HG03103 (cell line): ENCODE results near the gene SLAMF6.

Experiments
- ATAC-seq: cut with Tn5 transposase; IDR thresholded peaks from one replicate; pipeline ENCODE4 v1.9.1; 2021; ENCODE audit warnings: low read depth; ENCODE audit not compliant: unreplicated experiment

Gene SLAMF6

GRCh38 chr1:160474392-160475242, 48.4 kb downstream of the SLAMF6 start:
- ATAC-seq = no peak

DNA sequence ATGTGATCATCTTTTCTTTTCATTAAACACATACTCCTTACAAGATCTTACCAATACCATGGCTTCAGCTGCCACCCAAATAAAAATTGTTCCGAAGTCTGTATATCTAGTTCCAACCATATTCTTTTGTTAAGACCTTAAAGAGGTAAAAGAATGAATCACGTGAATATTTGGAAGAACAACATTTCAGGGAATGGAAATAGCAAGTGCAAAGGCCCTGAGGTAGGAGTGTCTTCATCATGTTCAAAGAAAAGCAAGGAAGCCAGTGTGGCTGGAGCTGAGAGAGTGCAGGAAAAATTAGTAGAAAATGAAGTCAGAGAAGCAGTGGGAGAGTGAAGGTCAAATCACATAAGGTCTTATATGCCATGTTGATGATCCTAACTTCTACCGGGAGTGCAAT, 50.9 kb downstream of the SLAMF6 start:
- no peak for ATAC-seq

GRCh38 chr1:160471253-160471652, 51.8 kb downstream of the SLAMF6 start:
- ATAC-seq = no peak

GRCh38 chr1:160467576-160467975, 55.5 kb downstream of the SLAMF6 start:
- no peak for ATAC-seq

DNA sequence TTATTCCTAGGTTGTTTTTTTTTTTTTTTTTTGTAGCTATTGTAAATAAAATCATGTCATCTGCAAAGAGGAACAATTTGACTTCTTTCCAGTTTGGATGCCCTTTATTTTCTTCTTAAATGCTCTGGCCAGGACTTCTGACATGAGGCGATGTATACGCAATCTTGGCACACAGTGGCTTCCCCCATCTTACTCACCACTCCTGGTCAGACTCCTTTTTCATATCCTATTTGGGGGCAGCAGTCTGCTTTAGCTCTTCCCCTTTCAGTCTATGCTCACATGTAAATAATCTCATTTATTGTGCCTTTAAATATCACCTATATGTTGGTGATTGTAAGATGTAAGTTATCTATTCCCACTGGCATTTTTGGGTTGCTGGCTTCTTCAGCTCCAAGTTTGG, 56.1 kb downstream of the SLAMF6 start:
- ATAC-seq = no peak

GRCh38 chr1:160465123-160465522, 57.9 kb downstream of the SLAMF6 start:
- no peak for ATAC-seq

DNA sequence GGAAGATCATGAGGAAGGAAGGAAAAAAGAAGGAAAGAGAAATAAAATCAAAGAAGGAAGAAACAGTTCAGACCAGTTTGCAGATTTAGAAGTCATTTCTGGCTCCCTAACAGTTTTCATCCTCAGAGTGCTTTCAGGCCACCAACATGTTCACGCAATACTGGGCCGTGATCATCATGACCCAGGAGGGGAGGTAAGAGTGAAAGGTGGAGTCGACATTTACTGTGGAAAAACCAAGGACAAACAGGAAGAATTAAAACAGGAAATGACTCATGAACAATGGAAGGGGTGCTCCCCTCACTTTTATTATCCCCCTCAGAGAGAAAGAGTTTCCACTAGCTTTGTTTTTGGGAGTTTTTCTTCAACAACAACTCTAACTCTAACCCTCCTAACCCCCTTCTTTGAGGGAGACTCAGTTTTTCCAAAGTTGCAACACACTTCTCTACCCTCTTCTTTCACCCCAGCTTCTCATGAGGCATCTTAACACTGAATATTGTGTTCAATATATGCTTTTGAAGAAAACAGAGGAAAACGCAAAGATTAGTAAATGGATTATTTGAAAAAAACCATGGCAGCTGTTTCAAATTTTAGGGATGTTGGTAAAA, 62.3 kb downstream of the SLAMF6 start:
- ATAC-seq = no peak

- ATAC-seq = no peak
These were observed 62.8 kb downstream of the SLAMF6 start for GRCh38 chr1:160460214-160460642.

DNA sequence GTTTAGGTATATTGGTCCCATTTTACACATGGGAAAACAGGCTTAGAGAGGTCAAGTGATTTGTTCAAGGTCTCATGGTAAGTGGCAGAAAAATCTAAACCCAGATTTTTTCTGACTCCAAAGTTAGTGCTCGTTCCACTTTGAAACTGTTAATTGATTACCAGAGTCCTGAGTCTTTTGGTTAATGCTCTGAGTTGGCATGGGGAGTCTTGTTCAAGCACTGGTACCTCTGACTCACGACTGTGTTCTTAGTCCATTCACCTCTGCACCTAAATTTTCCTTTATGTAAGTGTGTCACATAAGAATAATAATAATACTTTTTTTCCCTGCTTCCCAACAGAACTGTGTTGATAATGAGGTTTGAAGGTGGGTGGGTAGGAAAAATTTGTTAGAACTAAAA, 63.4 kb downstream of the SLAMF6 start:
- no peak for ATAC-seq

GRCh38 chr1:160459056-160459455, 64.0 kb downstream of the SLAMF6 start:
- ATAC-seq = no peak

GRCh38 chr1:160455153-160455517, 67.9 kb downstream of the SLAMF6 start:
- ATAC-seq = no peak

DNA sequence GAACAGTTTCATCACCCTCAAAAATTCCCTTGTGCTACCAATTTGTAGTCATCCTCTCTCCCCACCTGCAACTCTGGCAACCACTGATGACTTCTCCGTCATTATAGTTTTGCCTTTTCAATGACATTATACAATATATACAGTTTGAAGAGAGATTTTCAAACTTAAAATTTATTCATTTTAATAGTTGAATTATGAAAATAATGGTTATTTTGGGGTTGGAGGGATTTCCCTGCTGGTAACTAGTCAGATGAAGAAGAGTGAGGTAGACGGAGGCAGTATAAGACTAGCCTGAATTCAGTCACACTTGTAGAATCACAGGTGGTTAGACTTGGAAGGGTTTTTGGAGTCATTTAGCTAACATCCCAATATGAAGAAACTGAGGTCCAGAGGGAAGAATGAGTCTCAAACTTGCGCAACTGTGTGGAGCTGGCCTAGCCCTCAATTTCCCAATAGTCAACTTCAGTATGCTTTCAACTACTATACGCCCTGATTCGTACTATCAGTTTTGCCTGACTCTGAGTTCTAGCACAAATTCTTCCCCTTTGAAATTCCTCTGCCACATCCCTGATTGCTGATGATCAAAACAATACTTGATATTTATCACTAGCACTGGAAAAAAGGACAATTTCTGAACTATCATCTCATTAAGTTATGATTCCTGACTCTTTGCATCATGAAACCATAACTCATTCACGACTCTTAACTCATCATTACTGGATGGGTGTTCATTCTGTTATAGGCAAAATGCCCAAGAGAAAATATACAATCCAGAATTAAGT, 68.5 kb downstream of the SLAMF6 start:
- no peak for ATAC-seq

DNA sequence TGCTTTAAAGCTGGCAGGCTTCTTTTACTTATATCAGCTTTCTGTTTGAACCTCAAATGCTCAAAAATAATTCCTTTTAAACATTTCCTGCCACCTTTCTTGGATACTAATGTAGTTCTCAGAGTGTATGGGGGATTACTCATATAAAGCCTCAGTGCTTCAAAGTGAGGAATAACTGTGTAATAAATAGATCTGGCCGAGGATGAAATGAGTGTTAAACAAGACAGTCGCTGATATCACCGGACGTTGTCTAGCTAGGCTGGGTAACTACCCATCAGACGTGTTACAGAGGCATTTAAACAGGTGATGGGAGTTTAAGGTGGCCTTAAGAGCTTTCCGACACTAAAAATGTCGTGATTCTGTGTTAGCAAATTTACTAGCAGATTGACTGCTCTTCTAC, 69.6 kb downstream of the SLAMF6 start:
- ATAC-seq = peak; percentile 42

- ATAC-seq = no peak
These were observed 71.2 kb downstream of the SLAMF6 start for GRCh38 chr1:160451859-160452232.

GRCh38 chr1:160451119-160451858, 71.8 kb downstream of the SLAMF6 start:
- ATAC-seq = no peak

DNA sequence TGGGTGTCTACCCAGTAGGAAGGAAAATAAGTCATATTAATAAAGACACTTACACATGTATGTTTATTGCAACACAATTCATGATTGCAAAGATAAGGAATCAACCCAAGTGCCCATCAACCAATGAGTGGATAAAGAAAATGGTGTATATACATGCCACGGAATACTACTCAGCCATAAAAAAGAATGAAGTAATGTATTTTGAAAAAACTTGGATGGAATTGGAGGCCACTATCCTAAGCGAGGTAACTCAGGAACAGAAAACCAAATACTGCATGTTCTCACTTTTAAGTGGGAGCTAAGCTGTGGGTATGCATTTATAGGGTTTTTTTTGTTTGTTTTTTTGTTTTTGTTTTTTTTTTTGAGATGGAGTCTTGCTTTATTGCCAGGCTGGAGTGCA, 73.6 kb downstream of the SLAMF6 start:
- ATAC-seq = no peak

- no peak for ATAC-seq
These were observed 76.0 kb downstream of the SLAMF6 start for GRCh38 chr1:160446945-160447600.

DNA sequence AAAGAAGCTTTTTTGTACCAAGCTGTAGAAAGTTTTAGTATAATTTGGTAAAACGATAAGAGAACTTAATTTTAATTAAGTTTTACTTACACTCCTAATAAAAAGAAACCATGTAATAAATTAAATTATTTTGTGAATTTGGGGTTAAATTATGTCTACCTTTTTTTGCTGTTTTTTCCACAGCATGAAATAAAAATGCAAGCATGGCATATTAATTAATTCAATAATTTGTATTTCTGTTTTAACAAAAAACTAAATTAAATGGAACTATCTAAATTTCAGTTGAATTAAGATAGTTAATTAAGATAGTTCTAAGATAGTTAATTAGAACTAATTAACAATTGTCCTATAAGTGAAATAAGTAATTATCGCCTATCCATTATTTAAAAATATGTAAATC, 83.3 kb downstream of the SLAMF6 start:
- no peak for ATAC-seq

DNA sequence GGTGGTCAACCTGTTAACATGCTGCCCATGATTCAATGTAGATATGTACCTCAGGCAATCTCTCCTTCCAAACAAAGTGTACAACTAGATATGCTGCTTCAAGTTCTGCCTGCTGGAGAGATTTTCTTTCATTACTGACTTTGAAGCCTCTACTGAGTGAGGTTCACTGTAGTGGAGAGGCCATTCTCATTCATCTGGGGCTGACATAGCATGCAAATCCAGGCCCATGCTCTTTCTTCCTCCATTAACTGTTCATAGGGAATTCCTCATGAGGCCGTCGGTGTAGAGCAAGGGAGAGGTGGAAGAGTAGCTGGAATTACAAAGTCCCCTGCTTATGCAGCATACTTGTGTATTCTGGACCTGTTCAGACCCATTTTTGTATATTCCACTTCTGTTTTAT, 84.1 kb downstream of the SLAMF6 start:
- ATAC-seq = no peak

DNA sequence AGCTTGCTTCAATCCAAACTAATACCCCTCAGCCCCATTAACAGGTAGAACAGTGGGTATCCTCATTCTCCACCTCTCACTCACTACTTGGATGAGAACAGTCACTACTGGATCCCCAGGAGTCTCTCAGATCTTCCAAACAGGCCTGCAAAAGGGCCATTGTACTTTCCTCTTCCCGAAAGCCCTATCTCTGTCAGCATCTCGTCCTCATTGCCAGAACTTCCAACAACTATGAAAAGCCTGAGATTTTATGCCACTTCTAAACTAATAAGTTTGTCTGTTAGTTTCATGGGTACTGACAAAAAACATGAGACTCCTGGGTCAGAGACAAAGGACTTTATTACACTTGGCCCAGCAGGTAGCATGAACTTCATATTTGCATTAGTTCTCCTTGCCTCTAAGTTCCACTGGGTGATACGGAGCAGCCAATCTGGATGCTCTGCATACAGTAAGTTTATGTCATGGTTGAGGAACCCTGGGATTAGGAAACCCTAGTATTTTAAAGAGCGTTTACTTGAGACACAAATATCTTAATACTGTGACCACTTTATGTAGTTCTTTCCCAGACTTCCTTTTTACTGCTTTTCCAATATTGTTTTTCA, 84.6 kb downstream of the SLAMF6 start:
- ATAC-seq = no peak
